HepG2 (cell line): Measurements from ENCODE around the gene STRBP.

ENCODE experiments used
- DDIT3 ChIP-seq: sonication (generic); formaldehyde crosslinking; IDR thresholded peaks from 2 replicates; pipeline ENCODE4 v1.4.0; 2020; ENCODE audit warnings: mild to moderate bottlenecking, missing genetic modification reagents
- ETV6 ChIP-seq: sonication (generic); formaldehyde crosslinking; conservative IDR thresholded peaks from 2 replicates; pipeline ENCODE4 v1.4.0; 2020; ENCODE audit warnings: missing genetic modification reagents
- GABPA ChIP-seq, 2 experiments: IDR thresholded peaks; 2 replicates each; pipeline ENCODE4 v1.6.1; 2011 to 2016; ENCODE audit warnings: low read depth in 2 of 2, low read length in 1 of 2, missing biosample characterization in 1 of 2, missing genetic modification characterization in 1 of 2
- IRX3 ChIP-seq: sonication (generic); formaldehyde crosslinking; IDR thresholded peaks from 2 replicates; pipeline ENCODE4 v1.8.1; 2023; ENCODE audit warnings: mild to moderate bottlenecking, low read depth, missing genetic modification reagents, borderline replicate concordance
- NFYB ChIP-seq: sonication (generic); formaldehyde crosslinking; IDR thresholded peaks from 2 replicates; pipeline ENCODE4 v1.4.0; 2020; ENCODE audit warnings: missing genetic modification reagents
- ZNF550 ChIP-seq: sonication (generic); formaldehyde crosslinking; IDR thresholded peaks from 2 replicates; pipeline ENCODE4 v1.4.0; 2020; ENCODE audit warnings: mild to moderate bottlenecking, missing genetic modification reagents, borderline replicate concordance
- TF ChIP-seq, protein P1 (sequence below): sonication (generic); formaldehyde crosslinking; IDR thresholded peaks from 2 replicates; pipeline ENCODE4 v1.9.0; 2022; ENCODE audit warnings: missing genetic modification reagents, mild to moderate bottlenecking, borderline replicate concordance
- TF ChIP-seq, protein P2 (sequence below), 2 experiments: fragments of 450-650 bp in 1 of 2; sonication (generic) in 1 of 2; formaldehyde crosslinking in 1 of 2; IDR thresholded peaks; 2 replicates each; pipeline versions ENCODE4 v1.6.1 to v1.8.0; 2016 to 2022; ENCODE audit warnings: antibody characterized with exemption in 1 of 2, mild to moderate bottlenecking in 1 of 2, missing genetic modification reagents in 1 of 2

GRCh38 chr9:123246534-123246933 is 21.9 kb downstream of the STRBP start:
- TF ChIP-seq ETV6 (CRISPR knock-in tag) (no peak), GABPA (IDR thresholded peaks at IDR 0.05; ENCODE audit: low read depth, low read length) (no peak), GABPA (CRISPR knock-in tag; IDR thresholded peaks at IDR 0.05; ENCODE audit: low read depth) (no peak), NFYB (CRISPR knock-in tag) (no peak), DDIT3 (CRISPR knock-in tag) (no peak), ZNF550 (CRISPR knock-in tag) (no peak), IRX3 (CRISPR knock-in tag) (no peak)
- TF ChIP-seq, protein P1, sequence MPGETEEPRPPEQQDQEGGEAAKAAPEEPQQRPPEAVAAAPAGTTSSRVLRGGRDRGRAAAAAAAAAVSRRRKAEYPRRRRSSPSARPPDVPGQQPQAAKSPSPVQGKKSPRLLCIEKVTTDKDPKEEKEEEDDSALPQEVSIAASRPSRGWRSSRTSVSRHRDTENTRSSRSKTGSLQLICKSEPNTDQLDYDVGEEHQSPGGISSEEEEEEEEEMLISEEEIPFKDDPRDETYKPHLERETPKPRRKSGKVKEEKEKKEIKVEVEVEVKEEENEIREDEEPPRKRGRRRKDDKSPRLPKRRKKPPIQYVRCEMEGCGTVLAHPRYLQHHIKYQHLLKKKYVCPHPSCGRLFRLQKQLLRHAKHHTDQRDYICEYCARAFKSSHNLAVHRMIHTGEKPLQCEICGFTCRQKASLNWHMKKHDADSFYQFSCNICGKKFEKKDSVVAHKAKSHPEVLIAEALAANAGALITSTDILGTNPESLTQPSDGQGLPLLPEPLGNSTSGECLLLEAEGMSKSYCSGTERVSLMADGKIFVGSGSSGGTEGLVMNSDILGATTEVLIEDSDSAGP (CRISPR knock-in tag), result no peak
- TF ChIP-seq, protein P2, sequence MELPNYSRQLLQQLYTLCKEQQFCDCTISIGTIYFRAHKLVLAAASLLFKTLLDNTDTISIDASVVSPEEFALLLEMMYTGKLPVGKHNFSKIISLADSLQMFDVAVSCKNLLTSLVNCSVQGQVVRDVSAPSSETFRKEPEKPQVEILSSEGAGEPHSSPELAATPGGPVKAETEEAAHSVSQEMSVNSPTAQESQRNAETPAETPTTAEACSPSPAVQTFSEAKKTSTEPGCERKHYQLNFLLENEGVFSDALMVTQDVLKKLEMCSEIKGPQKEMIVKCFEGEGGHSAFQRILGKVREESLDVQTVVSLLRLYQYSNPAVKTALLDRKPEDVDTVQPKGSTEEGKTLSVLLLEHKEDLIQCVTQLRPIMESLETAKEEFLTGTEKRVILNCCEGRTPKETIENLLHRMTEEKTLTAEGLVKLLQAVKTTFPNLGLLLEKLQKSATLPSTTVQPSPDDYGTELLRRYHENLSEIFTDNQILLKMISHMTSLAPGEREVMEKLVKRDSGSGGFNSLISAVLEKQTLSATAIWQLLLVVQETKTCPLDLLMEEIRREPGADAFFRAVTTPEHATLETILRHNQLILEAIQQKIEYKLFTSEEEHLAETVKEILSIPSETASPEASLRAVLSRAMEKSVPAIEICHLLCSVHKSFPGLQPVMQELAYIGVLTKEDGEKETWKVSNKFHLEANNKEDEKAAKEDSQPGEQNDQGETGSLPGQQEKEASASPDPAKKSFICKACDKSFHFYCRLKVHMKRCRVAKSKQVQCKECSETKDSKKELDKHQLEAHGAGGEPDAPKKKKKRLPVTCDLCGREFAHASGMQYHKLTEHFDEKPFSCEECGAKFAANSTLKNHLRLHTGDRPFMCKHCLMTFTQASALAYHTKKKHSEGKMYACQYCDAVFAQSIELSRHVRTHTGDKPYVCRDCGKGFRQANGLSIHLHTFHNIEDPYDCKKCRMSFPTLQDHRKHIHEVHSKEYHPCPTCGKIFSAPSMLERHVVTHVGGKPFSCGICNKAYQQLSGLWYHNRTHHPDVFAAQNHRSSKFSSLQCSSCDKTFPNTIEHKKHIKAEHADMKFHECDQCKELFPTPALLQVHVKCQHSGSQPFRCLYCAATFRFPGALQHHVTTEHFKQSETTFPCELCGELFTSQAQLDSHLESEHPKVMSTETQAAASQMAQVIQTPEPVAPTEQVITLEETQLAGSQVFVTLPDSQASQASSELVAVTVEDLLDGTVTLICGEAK (IDR thresholded peaks at IDR 0.05), result no peak
- TF ChIP-seq, protein P2 (CRISPR knock-in tag; IDR thresholded peaks at IDR 0.05), result no peak
